Fibroblast of lung (primary cell): Measurements from ENCODE around the gene ZC4H2. TPM values are rescaled to one million over a fixed set of nuclear protein-coding genes. Genes with fewer than 3 reads are reported as not detected.
"Not testable (repeated sequence)": the region's sequence is repeated elsewhere in the genome, so short reads cannot be mapped to it uniquely, and the experiment has no call there.

Source experiments
- DNase-seq, 2 donors: peaks; one replicate each; pipeline versions ENCODE4 v3.0.0 to v3.0.0-alpha.2; 2010; ENCODE audit warnings: low read depth in 2 of 2
- H2AFZ ChIP-seq: 2 replicates; pipeline ENCODE4 v1.5.1; 2012; ENCODE audit warnings: low read length, control low read depth, inconsistent platforms
- H3K27ac ChIP-seq: 2 replicates; pipeline ENCODE4 v1.5.1; 2011; ENCODE audit warnings: low read length, control low read depth; ENCODE audit not compliant: insufficient read depth
- H3K27me3 ChIP-seq: 2 replicates; pipeline ENCODE4 v1.5.1; 2011; ENCODE audit warnings: mild to moderate bottlenecking, low read length; ENCODE audit not compliant: control insufficient read depth, insufficient read depth
- H3K36me3 ChIP-seq: 2 replicates; pipeline ENCODE4 v1.5.1; 2011; ENCODE audit warnings: low read length; ENCODE audit not compliant: control insufficient read depth, insufficient read depth
- H3K4me1 ChIP-seq: 2 replicates; pipeline ENCODE4 v1.5.1; 2011; ENCODE audit warnings: low read length; ENCODE audit not compliant: control insufficient read depth, insufficient read depth; ENCODE audit errors: extremely low read depth
- H3K4me2 ChIP-seq: 2 replicates; pipeline ENCODE4 v1.5.1; 2011; ENCODE audit warnings: low read length, control low read depth; ENCODE audit not compliant: insufficient read depth; ENCODE audit errors: extremely low read depth
- H3K4me3 ChIP-seq, 4 experiments: fragments of 200-600 bp in 1 of 4; sonication (generic) in 1 of 4; replicated peaks in 1 of 4; 2 replicates each; pipeline ENCODE4 v1.5.1; 2011 to 2016; ENCODE audit warnings: low read length in 4 of 4, low read depth in 3 of 4, mild to moderate bottlenecking in 3 of 4, control low read depth in 2 of 4, inconsistent platforms in 1 of 4, mixed read lengths in 1 of 4; ENCODE audit not compliant: insufficient read depth in 1 of 4; ENCODE audit errors: control extremely low read depth in 1 of 4
- H3K79me2 ChIP-seq: 2 replicates; pipeline ENCODE4 v1.5.1; 2012; ENCODE audit warnings: mild to moderate bottlenecking, low read length, inconsistent platforms; ENCODE audit not compliant: control insufficient read depth, insufficient read depth
- H3K9ac ChIP-seq: 2 replicates; pipeline ENCODE4 v1.5.1; 2011; ENCODE audit warnings: mild to moderate bottlenecking, low read length, control low read depth; ENCODE audit not compliant: insufficient read depth
- H3K9me3 ChIP-seq: 2 replicates; pipeline ENCODE4 v1.5.1; 2012; ENCODE audit warnings: low read depth, low read length; ENCODE audit not compliant: control insufficient read depth, insufficient read depth
- H4K20me1 ChIP-seq: 2 replicates; pipeline ENCODE4 v1.5.1; 2011; ENCODE audit warnings: low read length; ENCODE audit not compliant: control insufficient read depth, insufficient read depth; ENCODE audit errors: extremely low read depth
- EZH2 ChIP-seq: IDR thresholded peaks from 2 replicates; pipeline ENCODE4 v1.5.1; 2012; ENCODE audit warnings: low read length, control low read depth, mild to moderate bottlenecking; ENCODE audit errors: missing control alignments
- polyA plus RNA-seq, 2 donors: library from polyadenylated mRNA; depleted of rRNA in 1 of 2; stranded (reverse) in 1 of 2; unstranded in 1 of 2; fragments of >200 nt; gene quantifications; 2 replicates each; pipeline ENCODE4 v1.2.1, GENCODE V29; 2011 to 2012; ENCODE audit warnings: missing spikeins in 1 of 2
- total RNA-seq: library from RNA; depleted of rRNA; stranded (reverse); fragments of >200 nt; gene quantifications from 2 replicates; pipeline ENCODE4 v1.2.1, GENCODE V29; 2014
- TF ChIP-seq, protein P1 (sequence below), 2 donors: IDR thresholded peaks in 1 of 2; conservative IDR thresholded peaks in 1 of 2; 1 replicate in 1 of 2; 2 replicates in 1 of 2; pipeline ENCODE4 v1.5.1; 2011 to 2012; ENCODE audit warnings: low read length in 2 of 2, control low read depth in 1 of 2, inconsistent platforms in 1 of 2, low read depth in 1 of 2, mild to moderate bottlenecking in 1 of 2

The ZC4H2 gene
- total and polyA plus RNA-seq, 2 donors (not counting 1 experiment from before 2014, with no cell fraction given), result 4.5 to 14.0 TPM

DNA sequence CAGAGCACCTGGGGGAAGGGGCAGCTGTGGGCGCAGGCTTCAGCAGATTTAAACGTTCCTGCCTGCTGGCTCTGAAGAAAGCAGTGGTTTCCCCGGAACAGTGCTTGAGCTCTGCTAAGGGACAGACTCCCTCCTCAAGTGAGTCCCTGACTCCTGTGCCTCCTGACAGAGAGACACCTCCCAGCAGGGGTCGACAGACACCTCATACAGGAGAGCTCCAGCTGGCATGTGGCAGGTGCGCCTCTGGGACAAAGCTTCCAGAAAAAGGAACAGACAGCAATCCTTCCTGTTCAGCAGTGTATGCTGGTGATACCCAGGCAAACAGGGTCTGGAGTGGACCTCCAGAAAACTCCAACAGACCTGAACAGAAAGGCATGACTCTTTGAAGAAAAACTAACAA is 68.1 kb downstream of the ZC4H2 start:
- no peaks in the 10 kb centered on the region for H3K9me3 ChIP-seq
- no peak overlapping the region for H2AFZ ChIP-seq
- H3K9ac ChIP-seq, result no peak overlapping the region
- H3K4me2 ChIP-seq, result no peak overlapping the region
- no peak overlapping the region for H3K27ac ChIP-seq
- H3K27me3 ChIP-seq, result no peaks in the 10 kb centered on the region
- no peaks in the 10 kb centered on the region for H3K79me2 ChIP-seq
- no peaks in the 10 kb centered on the region for H3K4me1 ChIP-seq
- H3K4me3 ChIP-seq, result no peak overlapping the region
- no peaks in the 10 kb centered on the region for H3K36me3 ChIP-seq
- H4K20me1 ChIP-seq, result no peaks in the 10 kb centered on the region
- no peak for DNase-seq
- TF ChIP-seq, protein P1, sequence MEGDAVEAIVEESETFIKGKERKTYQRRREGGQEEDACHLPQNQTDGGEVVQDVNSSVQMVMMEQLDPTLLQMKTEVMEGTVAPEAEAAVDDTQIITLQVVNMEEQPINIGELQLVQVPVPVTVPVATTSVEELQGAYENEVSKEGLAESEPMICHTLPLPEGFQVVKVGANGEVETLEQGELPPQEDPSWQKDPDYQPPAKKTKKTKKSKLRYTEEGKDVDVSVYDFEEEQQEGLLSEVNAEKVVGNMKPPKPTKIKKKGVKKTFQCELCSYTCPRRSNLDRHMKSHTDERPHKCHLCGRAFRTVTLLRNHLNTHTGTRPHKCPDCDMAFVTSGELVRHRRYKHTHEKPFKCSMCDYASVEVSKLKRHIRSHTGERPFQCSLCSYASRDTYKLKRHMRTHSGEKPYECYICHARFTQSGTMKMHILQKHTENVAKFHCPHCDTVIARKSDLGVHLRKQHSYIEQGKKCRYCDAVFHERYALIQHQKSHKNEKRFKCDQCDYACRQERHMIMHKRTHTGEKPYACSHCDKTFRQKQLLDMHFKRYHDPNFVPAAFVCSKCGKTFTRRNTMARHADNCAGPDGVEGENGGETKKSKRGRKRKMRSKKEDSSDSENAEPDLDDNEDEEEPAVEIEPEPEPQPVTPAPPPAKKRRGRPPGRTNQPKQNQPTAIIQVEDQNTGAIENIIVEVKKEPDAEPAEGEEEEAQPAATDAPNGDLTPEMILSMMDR (conservative IDR thresholded peaks at IDR 0.05 in 1 of 2, IDR thresholded peaks at IDR 0.05 in 1 of 2; ENCODE audit: low read depth in 1 of 2, low read length in 2 of 2), result no peak
- TF ChIP-seq EZH2, result no peak

- Histone ChIP-seq H3K4me1 (no peaks in the 10 kb centered on the region), H3K4me2 (no peak overlapping the region), H4K20me1 (no peaks in the 10 kb centered on the region), H3K4me3 (no peak overlapping the region), H2AFZ (no peak overlapping the region), H3K79me2 (no peaks in the 10 kb centered on the region), H3K9ac (no peak overlapping the region), H3K36me3 (no peaks in the 10 kb centered on the region), H3K27me3 (no peaks in the 10 kb centered on the region), H3K27ac (no peak overlapping the region), H3K9me3 (no peaks in the 10 kb centered on the region)
- no peak for TF ChIP-seq EZH2
- TF ChIP-seq, protein P1 (conservative IDR thresholded peaks at IDR 0.05 in 1 of 2, IDR thresholded peaks at IDR 0.05 in 1 of 2; ENCODE audit: low read depth in 1 of 2, low read length in 2 of 2), result peak; percentile 5 to 16
- no peak for DNase-seq
These were observed 81.7 kb downstream of the ZC4H2 start for GRCh38 chrX:64894454-64895038.

GRCh38 chrX:64885850-64886249 is 90.4 kb downstream of the ZC4H2 start:
- no peak for DNase-seq
- no peak overlapping the region for H2AFZ ChIP-seq
- no peak overlapping the region for H3K27ac ChIP-seq
- no peaks in the 10 kb centered on the region for H3K27me3 ChIP-seq
- no peaks in the 10 kb centered on the region for H3K9me3 ChIP-seq
- no peak overlapping the region for H3K4me2 ChIP-seq
- no peaks in the 10 kb centered on the region for H3K36me3 ChIP-seq
- H4K20me1 ChIP-seq, result no peaks in the 10 kb centered on the region
- H3K9ac ChIP-seq, result no peak overlapping the region
- no peaks in the 10 kb centered on the region for H3K4me1 ChIP-seq
- TF ChIP-seq, protein P1 (conservative IDR thresholded peaks at IDR 0.05 in 1 of 2, IDR thresholded peaks at IDR 0.05 in 1 of 2; ENCODE audit: low read depth in 1 of 2, low read length in 2 of 2), result peak; percentile 9 to 20
- TF ChIP-seq EZH2, result no peak
- no peak overlapping the region for H3K4me3 ChIP-seq
- H3K79me2 ChIP-seq, result no peaks in the 10 kb centered on the region

DNA sequence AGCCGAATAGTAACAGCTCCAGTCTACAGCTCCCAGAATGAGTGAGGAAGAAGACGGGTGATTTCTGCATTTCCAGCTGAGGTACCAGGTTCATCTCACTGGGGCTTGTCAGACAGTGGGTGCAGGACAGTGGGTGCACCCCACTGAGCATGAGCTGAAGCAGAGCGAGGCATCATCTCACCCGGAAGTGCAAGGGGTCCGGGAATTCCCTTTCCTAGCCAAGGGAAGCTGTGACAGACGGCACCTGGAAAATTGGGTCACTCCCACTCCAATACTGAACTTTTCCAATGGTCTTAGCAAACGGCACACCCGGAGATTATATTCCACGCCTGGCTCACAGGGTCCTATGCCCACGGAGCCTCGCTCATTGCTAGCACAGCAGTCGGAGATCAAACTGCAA is 97.5 kb downstream of the ZC4H2 start:
- H3K4me2 ChIP-seq, H3K36me3 ChIP-seq, H3K27ac ChIP-seq, H3K9me3 ChIP-seq, H2AFZ ChIP-seq, DNase-seq, H3K4me3 ChIP-seq, H3K9ac ChIP-seq, H3K4me1 ChIP-seq, H3K79me2 ChIP-seq, H3K27me3 ChIP-seq, H4K20me1 ChIP-seq: not testable (repeated sequence)
